K562 (cell line): Measurements from ENCODE around the gene RAB3C. TPM values are rescaled to one million over a fixed set of nuclear protein-coding genes. Genes with fewer than 3 reads are reported as not detected.

Source experiments
- ATAC-seq: fragments of 200-7000 bp; cut with Tn5 transposase; 3 replicates; pipeline ENCODE4 v1.9.1; 2020; ENCODE audit warnings: moderate library complexity
- BruUV-seq: library from RNA; stranded (reverse); fragments of 400-500 nt; replicated peaks from 2 replicates; lab custom pipeline; 2021; lab: Mats Ljungman, UMichigan
- CTCF ChIA-PET: fragments of 300-600 bp; formaldehyde crosslinking; extraction: SDS; loops from one replicate; lab custom pipeline; 2021; ENCODE audit warnings: low intra/inter-chr PET ratio; lab: Yijun Ruan, JAX
- POLR2A ChIA-PET: fragments of 300-600, 350-650 bp; sonication (Branson Sonifier 250); formaldehyde crosslinking; extraction: SDS; loops from one replicate; lab custom pipeline; 2021; ENCODE audit warnings: antibody characterized with exemption, inconsistent platforms; lab: Yijun Ruan, JAX
- DNase-seq, 4 experiments: peaks; one replicate each; pipeline versions ENCODE4 v3.0.0 to v3.0.0-alpha.2; 2011 to 2018; ENCODE audit warnings: low spot score in 3 of 4, mixed read lengths in 3 of 4; ENCODE audit errors: extremely low read depth in 1 of 4
- FAIRE-seq: peaks from 2 replicates; lab custom pipeline; 2011; peaks lifted over from hg19 to GRCh38; lab: Jason Lieb, UNC
- H2AFZ ChIP-seq: 2 replicates; pipeline ENCODE4 v1.6.0; 2011; ENCODE audit warnings: low read depth, low read length, control low read depth, inconsistent platforms
- H3K27ac ChIP-seq: fragments of 200-600 bp; 3 replicates; pipeline ENCODE4 v1.8.0; 2011; ENCODE audit warnings: low read depth, mild to moderate bottlenecking, control low read depth, inconsistent platforms, low read length, moderate library complexity, mixed read lengths; ENCODE audit errors: extremely low read depth
- H3K27me3 ChIP-seq, 2 experiments: fragments of 300-600 bp in 1 of 2; 2 replicates in 1 of 2; 3 replicates in 1 of 2; pipeline versions ENCODE4 v1.6.0 to v1.8.0; 2011; ENCODE audit warnings: inconsistent platforms in 2 of 2, low read length in 2 of 2, mild to moderate bottlenecking in 1 of 2, mixed read lengths in 1 of 2, moderate library complexity in 1 of 2; ENCODE audit not compliant: control insufficient read depth in 2 of 2, insufficient read depth in 2 of 2
- H3K36me3 ChIP-seq: fragments of 300-600 bp; 3 replicates; pipeline ENCODE4 v1.8.0; 2011; ENCODE audit warnings: mild to moderate bottlenecking, low read length, inconsistent platforms; ENCODE audit not compliant: control insufficient read depth, insufficient read depth
- H3K4me1 ChIP-seq, 2 experiments: fragments of 200-600 bp in 1 of 2; replicated peaks in 1 of 2; 2 replicates in 1 of 2; 3 replicates in 1 of 2; pipeline versions ENCODE4 v1.5.1 to v1.8.0; 2011; ENCODE audit warnings: inconsistent platforms in 2 of 2, low read length in 2 of 2, mild to moderate bottlenecking in 1 of 2, mixed read lengths in 1 of 2, moderate library complexity in 1 of 2; ENCODE audit not compliant: control insufficient read depth in 2 of 2, insufficient read depth in 2 of 2
- H3K4me2 ChIP-seq: 2 replicates; pipeline ENCODE4 v1.6.1; 2011; ENCODE audit warnings: low read length, control low read depth, inconsistent platforms, mixed read lengths; ENCODE audit not compliant: insufficient read depth
- H3K4me3 ChIP-seq: fragments of 200-600 bp; sonication (generic), shearing (Covaris generic); 2 replicates; pipeline ENCODE4 v1.5.1; 2016; ENCODE audit warnings: control low read depth, inconsistent platforms
- H3K79me2 ChIP-seq: fragments of 200-600 bp; 3 replicates; pipeline ENCODE4 v1.8.0; 2011; ENCODE audit warnings: low read length, inconsistent platforms; ENCODE audit not compliant: control insufficient read depth, insufficient read depth
- H3K9ac ChIP-seq, 2 experiments: 2 replicates each; pipeline versions ENCODE4 v1.6.0 to v1.6.1; 2011; ENCODE audit warnings: low read depth in 2 of 2, low read length in 2 of 2, control low read depth in 1 of 2, inconsistent platforms in 1 of 2, mild to moderate bottlenecking in 1 of 2, mixed read lengths in 1 of 2; ENCODE audit not compliant: insufficient read depth in 1 of 2
- H3K9me1 ChIP-seq: one replicate; pipeline ENCODE4 v1.6.0; 2011; ENCODE audit warnings: inconsistent platforms, mild to moderate bottlenecking, low read length, moderate library complexity; ENCODE audit not compliant: control insufficient read depth, insufficient read depth
- H3K9me3 ChIP-seq: replicated peaks from 2 replicates; pipeline ENCODE4 v1.5.1; 2011; ENCODE audit warnings: low read depth, low read length, inconsistent platforms; ENCODE audit not compliant: control insufficient read depth, insufficient read depth
- H4K20me1 ChIP-seq: replicated peaks from 2 replicates; pipeline ENCODE4 v1.6.1; 2011; ENCODE audit warnings: low read length, inconsistent platforms, mixed read lengths; ENCODE audit not compliant: control insufficient read depth, insufficient read depth
- ELF4 ChIP-seq: fragments of 450-650 bp; formaldehyde crosslinking; IDR thresholded peaks from 2 replicates; pipeline ENCODE4 v1.4.0; 2022; ENCODE audit warnings: missing genetic modification characterization
- ELK3 ChIP-seq: fragments of 450-650 bp; formaldehyde crosslinking; IDR thresholded peaks from 2 replicates; pipeline ENCODE4 v1.4.0; 2020; ENCODE audit warnings: mild to moderate bottlenecking
- FOXK2 ChIP-seq, 2 experiments: fragments of 450-650 bp; IDR thresholded peaks in 1 of 2; conservative IDR thresholded peaks in 1 of 2; 2 replicates each; pipeline ENCODE4 v1.6.1; 2016; ENCODE audit warnings: low read depth in 2 of 2, mild to moderate bottlenecking in 1 of 2
- KLF6 ChIP-seq: fragments of 250-450 bp; sonication (Bioruptor Pico); IDR thresholded peaks from 2 replicates; pipeline ENCODE4 v1.4.0; 2020; ENCODE audit warnings: mild to moderate bottlenecking, moderate library complexity, borderline replicate concordance
- PRDM10 ChIP-seq: fragments of 450-650 bp; IDR thresholded peaks from 2 replicates; pipeline ENCODE4 v1.6.1; 2018; ENCODE audit not compliant: partially characterized antibody
- SAP30 ChIP-seq: fragments of 200-600 bp; sonication (generic); IDR thresholded peaks from 2 replicates; pipeline ENCODE4 v1.6.1; 2012; ENCODE audit warnings: borderline replicate concordance, low read depth, mild to moderate bottlenecking, moderate library complexity, low read length, control low read depth, inconsistent platforms; ENCODE audit not compliant: insufficient read depth, poor library complexity, severe bottlenecking
- THRAP3 ChIP-seq: fragments of 450-650 bp; IDR thresholded peaks from 2 replicates; pipeline ENCODE4 v1.6.1; 2016; ENCODE audit warnings: mild to moderate bottlenecking, inconsistent platforms, borderline replicate concordance
- U2AF1 ChIP-seq: fragments of 200-400 bp; formaldehyde crosslinking; optimal IDR thresholded peaks from 2 replicates; pipeline ENCODE3; 2017; ENCODE audit warnings: mild to moderate bottlenecking, low read depth, low read length, moderate library complexity
- XRCC3 ChIP-seq: fragments of 450-650 bp; IDR thresholded peaks from 2 replicates; pipeline ENCODE4 v1.6.1; 2017; ENCODE audit warnings: mild to moderate bottlenecking, moderate library complexity
- ZNF232 ChIP-seq: sonication (generic); formaldehyde crosslinking; IDR thresholded peaks from 2 replicates; pipeline ENCODE4 v1.8.0; 2022; ENCODE audit warnings: mild to moderate bottlenecking, missing genetic modification reagents
- WGBS: fragments of 100-300 bp; shearing (Covaris generic); methylation state at CpG from one replicate; pipeline ENCODE4 v1.1.6; 2016; ENCODE audit warnings: low coverage, mixed read lengths; ENCODE audit not compliant: insufficient coverage; ENCODE audit errors: missing lambda C conversion rate; 5-methylcytosine and 5-hydroxymethylcytosine counted together
- in situ Hi-C: fragments of 300-500 bp; cut with MboI; formaldehyde crosslinking; loops from 4 replicates; pipeline ENCODE4 v1.15.0; 2018; ENCODE audit warnings: inconsistent platforms, mixed read lengths
- intact Hi-C: fragments of 100-400 bp; cut with micrococcal nuclease; formaldehyde crosslinking; loops from 2 replicates; pipeline ENCODE4 v1.14.2; 2022
- polyA plus RNA-seq, 8 experiments: library from polyadenylated mRNA; depleted of rRNA in 4 of 8; stranded (reverse) in 5 of 8; unstranded in 3 of 8; fragments of >200 nt; fragmentation: Nextera tagmentation in 2 of 8; fragmentation: Illumina TruSeq in 1 of 8; extraction: Ambion mirVana in 2 of 8; extraction: Trizol in 1 of 8; gene quantifications; 2 replicates each; pipeline versions ENCODE4 v1.2.1 to v1.2.3, GENCODE V29; 2011 to 2014; ENCODE audit warnings: inconsistent platforms in 1 of 8, missing spikeins in 1 of 8
- total RNA-seq, 7 experiments: library from RNA; depleted of rRNA in 6 of 7; stranded (reverse); fragments of >200 nt in 6 of 7; fragmentation: Illumina TruSeq in 2 of 7; extraction: Trizol in 2 of 7; gene quantifications; 2 replicates each; pipeline versions ENCODE4 v1.2.1 to v1.2.3, GENCODE V29; 2011 to 2021; ENCODE audit warnings: low replicate concordance in 1 of 7

RAB3C gene
- total and polyA plus RNA-seq, 9 of the 15 experiments (the other 6 are each of a cell fraction or from before 2014, with no cell fraction given) = not detected

- TF ChIP-seq PRDM10 = no peak
- no peak for TF ChIP-seq KLF6 (CRISPR knock-in tag)
- TF ChIP-seq FOXK2 (conservative IDR thresholded peaks at IDR 0.05 in 1 of 2, IDR thresholded peaks at IDR 0.05 in 1 of 2; ENCODE audit: low read depth in 2 of 2) = no peak
- TF ChIP-seq XRCC3 = no peak
- TF ChIP-seq ELF4 = no peak
- no peak for TF ChIP-seq THRAP3
Measured at GRCh38 chr5:58745350-58745749, 162.5 kb downstream of the RAB3C start (continued).

GRCh38 chr5:58746321-58746720, 163.4 kb downstream of the RAB3C start:
- Histone ChIP-seq H3K4me3 (no peak overlapping the region), H3K79me2 (no peaks in the 10 kb centered on the region), H3K36me3 (no peaks in the 10 kb centered on the region), H3K9me3 (no peaks in the 10 kb centered on the region), H3K4me1 (no peaks in the 10 kb centered on the region), H3K27me3 (no peaks in the 10 kb centered on the region), H2AFZ (no peak overlapping the region), H3K9me1 (no peaks in the 10 kb centered on the region), H3K27ac (no peak overlapping the region), H4K20me1 (no peaks in the 10 kb centered on the region), H3K4me2 (no peak overlapping the region), H3K9ac (no peak overlapping the region)
- BruUV-seq = no TSS peak
- WGBS = 0% methylated on average over 4 of the region's 4 CpGs
- no peak for DNase-seq
- no peak for ATAC-seq
- TF ChIP-seq ZNF232 (CRISPR knock-in tag) (no peak), ELK3 (CRISPR knock-in tag) (no peak), U2AF1 (no peak), SAP30 (no peak)
- FAIRE-seq = no peak
- intact Hi-C loops (no loop called here), in situ Hi-C loops (no loop called here)
- ChIA-PET CTCF (no interaction called here), POLR2A (no interaction called here)
